ENCODE results near the gene DDR1.

The DDR1 gene

GRCh38 chr6:30935018-30935417 is 50.7 kb downstream of the DDR1 start:
- DNase-seq (ENCODE audit: low read depth): peak; percentile 75
- no peak overlapping the region for H3K4me3 ChIP-seq (ENCODE audit: low read length)

DNA sequence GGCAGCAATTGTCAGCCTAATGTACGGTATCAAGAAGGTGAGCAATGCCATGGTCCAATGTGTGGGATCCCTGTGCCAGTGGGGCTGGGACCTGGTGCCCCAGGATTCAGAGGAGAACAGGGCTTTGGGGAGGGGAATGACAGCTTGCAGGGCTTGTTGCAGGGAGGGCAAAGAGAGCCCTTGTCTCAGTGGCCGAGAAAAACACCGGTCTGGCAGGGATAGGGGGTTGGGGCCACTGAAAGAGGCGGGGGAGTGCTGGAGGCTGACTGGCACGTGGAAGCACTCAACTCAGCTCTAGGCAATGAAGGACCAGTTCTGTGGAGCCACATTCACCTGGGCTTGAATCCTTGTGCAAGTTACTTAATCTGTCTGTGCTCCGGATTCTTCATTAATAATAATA is 52.9 kb downstream of the DDR1 start:
- no peak for DNase-seq (ENCODE audit: low read depth)
- no peak overlapping the region for H3K4me3 ChIP-seq (ENCODE audit: low read length)
- no peak for TF ChIP-seq CTCF (IDR thresholded peaks at IDR 0.05; ENCODE audit: insufficient read depth, low read depth, low read length, missing control alignments)

More at GRCh38 chr6:30935018-30935417, 50.7 kb downstream of the DDR1 start:
- no peak for TF ChIP-seq CTCF (IDR thresholded peaks at IDR 0.05; ENCODE audit: insufficient read depth, low read depth, low read length, missing control alignments)

DNA sequence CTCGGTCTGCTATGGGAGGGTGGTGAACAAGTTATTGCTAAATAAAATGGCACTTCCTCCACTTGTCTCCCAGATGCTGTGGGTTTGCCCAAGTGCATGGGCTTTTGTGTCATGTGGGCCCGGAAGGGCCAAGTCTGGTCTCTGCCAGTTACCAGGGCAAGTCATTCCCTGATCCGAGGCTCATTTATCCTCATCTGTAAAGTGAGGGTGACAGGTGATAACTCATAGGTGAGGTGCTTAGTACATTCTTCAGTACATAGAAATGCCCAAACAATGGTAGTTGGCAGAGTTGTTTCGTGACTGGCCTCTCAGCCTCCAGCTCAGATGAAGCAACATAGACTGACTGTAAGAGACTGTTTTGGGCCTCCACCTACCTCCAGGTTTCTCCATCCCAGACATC is 54.4 kb downstream of the DDR1 start:
- TF ChIP-seq CTCF (IDR thresholded peaks at IDR 0.05; ENCODE audit: insufficient read depth, low read depth, low read length, missing control alignments): no peak
- H3K4me3 ChIP-seq (ENCODE audit: low read length): no peak overlapping the region
- DNase-seq (ENCODE audit: low read depth): peak; percentile 34

DNA sequence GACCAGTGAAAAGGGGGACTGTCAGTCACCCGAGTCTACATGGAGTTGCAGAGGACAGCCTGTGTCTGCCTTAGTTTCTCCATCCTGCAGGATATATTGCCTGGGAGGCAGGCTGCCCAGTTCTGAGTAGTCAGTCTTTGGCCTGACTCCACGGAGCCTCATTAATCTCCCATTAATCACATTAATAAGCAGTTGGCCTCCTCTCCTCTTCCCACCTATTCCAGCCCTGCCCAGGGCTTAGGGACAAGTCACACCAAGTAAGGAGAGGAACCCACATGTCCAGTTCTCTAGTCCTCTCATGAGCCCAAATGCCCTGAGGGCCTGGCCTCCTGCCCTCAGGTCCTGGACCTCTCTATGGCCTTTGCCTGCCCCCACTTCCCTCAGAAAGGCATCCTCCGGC is 55.2 kb downstream of the DDR1 start:
- no peak overlapping the region for H3K4me3 ChIP-seq (ENCODE audit: low read length)
- TF ChIP-seq CTCF (IDR thresholded peaks at IDR 0.05; ENCODE audit: insufficient read depth, low read depth, low read length, missing control alignments): no peak
- DNase-seq (ENCODE audit: low read depth): no peak

DNA sequence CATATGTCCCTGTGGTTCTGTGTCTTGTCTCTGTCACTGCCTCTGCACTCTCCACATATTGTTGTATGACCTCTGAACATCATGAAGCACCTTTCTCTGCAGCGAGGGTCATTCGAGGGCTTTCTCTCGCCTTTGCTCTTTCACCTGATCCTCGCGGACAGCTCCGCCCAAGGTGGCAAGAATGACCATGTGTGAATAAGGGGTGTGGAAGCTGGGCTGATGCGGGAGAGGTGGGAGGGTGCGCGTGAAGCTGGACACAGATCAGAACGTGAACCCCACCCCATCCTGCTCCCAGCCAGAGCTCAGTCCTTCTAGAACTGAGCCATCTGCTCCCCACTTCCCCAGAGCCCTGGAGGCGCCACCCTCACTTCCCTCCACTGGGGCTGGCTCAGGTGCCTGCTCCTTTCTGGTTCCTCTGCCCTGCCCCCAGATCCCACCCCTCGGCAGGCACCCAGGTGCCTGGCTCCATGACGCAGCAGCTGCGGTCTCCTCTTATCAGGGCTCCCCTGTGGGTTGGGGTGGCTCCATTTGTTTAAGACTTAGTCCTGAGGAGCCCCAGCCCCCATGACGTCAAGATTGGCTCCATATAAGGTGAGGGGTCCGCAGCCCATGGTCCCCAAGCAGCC is 56.2 kb downstream of the DDR1 start, which contains the start of gene MUCL3:
Gene MUCL3 (plus strand): TSS at position 613 of the 626 bp plus-strand sequence. CDS start 27 bp downstream, outside the sequence.
- DNase-seq (ENCODE audit: low read depth): no peak
- no peak for TF ChIP-seq CTCF (IDR thresholded peaks at IDR 0.05; ENCODE audit: insufficient read depth, low read depth, low read length, missing control alignments)
- H3K4me3 ChIP-seq (ENCODE audit: low read length): no peak within 1 kb of the TSS

DNA sequence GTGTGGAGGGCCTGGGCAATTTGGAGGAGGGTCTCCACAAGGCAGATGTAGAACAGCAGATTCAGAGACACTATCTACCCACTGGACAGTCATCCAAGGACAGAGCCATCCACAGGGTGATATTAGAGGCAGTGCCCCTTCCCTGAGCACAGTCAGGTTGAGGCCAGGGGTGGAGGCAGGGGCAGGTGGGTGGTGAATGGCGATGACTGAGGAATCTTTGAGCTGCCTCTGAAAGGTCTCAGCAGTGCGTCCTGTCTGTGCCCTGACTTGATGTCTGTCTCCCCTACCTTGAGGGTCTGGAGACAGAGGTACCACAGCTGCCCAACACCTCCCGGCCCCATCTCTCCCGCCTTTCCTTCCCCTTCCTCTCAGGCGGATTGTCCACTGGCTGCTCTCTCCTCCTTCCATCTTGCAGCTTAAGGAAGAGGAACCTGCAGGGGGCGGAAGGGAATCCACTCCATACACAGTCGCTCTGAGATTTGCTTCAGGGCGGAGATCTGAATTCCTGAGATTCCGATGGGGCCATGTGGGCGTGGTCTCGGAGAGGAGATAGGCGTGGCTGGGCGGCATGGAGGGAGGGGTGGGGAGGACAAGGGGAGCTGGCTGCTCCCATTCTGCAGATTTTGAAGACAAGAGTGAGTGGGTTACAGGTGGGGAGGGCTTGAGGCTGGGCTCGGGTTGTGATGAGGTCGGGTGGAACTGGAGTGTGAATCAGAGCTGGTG is 58.2 kb downstream of the DDR1 start:
- peak; percentile 72 for TF ChIP-seq CTCF (IDR thresholded peaks at IDR 0.05; ENCODE audit: insufficient read depth, low read depth, low read length, missing control alignments)
- DNase-seq (ENCODE audit: low read depth): peak; percentile 89
- no peak overlapping the region for H3K4me3 ChIP-seq (ENCODE audit: low read length)

Measured in epithelial cell of esophagus (primary cell).